HepG2 (cell line): Measurements from ENCODE around the gene RMI2. TPM values are rescaled to one million over a fixed set of nuclear protein-coding genes. Genes with fewer than 3 reads are reported as not detected.

Experiments
- ARID5B ChIP-seq: IDR thresholded peaks from 2 replicates; pipeline ENCODE4 v1.4.0; 2020; ENCODE audit warnings: mild to moderate bottlenecking, missing genetic modification reagents
- ATAD3A ChIP-seq: sonication (generic); formaldehyde crosslinking; IDR thresholded peaks from 2 replicates; pipeline ENCODE4 v1.4.0; 2020; ENCODE audit warnings: missing genetic modification reagents
- CBFB ChIP-seq: sonication (generic); formaldehyde crosslinking; IDR thresholded peaks from 2 replicates; pipeline ENCODE4 v1.4.0; 2020; ENCODE audit warnings: missing genetic modification reagents
- DNMT1 ChIP-seq: sonication (generic); formaldehyde crosslinking; IDR thresholded peaks from 2 replicates; pipeline ENCODE4 v1.5.1; 2020; ENCODE audit warnings: mild to moderate bottlenecking, missing genetic modification reagents
- HMG20A ChIP-seq: IDR thresholded peaks from 2 replicates; pipeline ENCODE4 v1.6.1; 2016; ENCODE audit warnings: borderline replicate concordance
- HOMEZ ChIP-seq: IDR thresholded peaks from 2 replicates; pipeline ENCODE4 v1.6.1; 2016; ENCODE audit warnings: low read depth
- KLF11 ChIP-seq: IDR thresholded peaks from 2 replicates; pipeline ENCODE4 v1.6.1; 2016; ENCODE audit warnings: missing compliant biosample characterization
- MAZ ChIP-seq, 2 experiments: sonication (generic) in 1 of 2; formaldehyde crosslinking in 1 of 2; IDR thresholded peaks; 2 replicates each; pipeline versions ENCODE4 v1.5.0 to v1.6.1; 2012 to 2020; ENCODE audit warnings: low read depth in 2 of 2, mild to moderate bottlenecking in 2 of 2, borderline replicate concordance in 1 of 2, improper control_type of control experiment in 1 of 2, low read length in 1 of 2, missing genetic modification reagents in 1 of 2, moderate library complexity in 1 of 2
- NFYB ChIP-seq: sonication (generic); formaldehyde crosslinking; IDR thresholded peaks from 2 replicates; pipeline ENCODE4 v1.4.0; 2020; ENCODE audit warnings: missing genetic modification reagents
- NR3C1 ChIP-seq: sonication (generic); formaldehyde crosslinking; IDR thresholded peaks from 2 replicates; pipeline ENCODE4 v1.4.0; 2020; ENCODE audit warnings: missing genetic modification reagents
- SMAD1 ChIP-seq: sonication (generic); formaldehyde crosslinking; IDR thresholded peaks from 2 replicates; pipeline ENCODE4 v1.4.0; 2020; ENCODE audit warnings: missing genetic modification reagents, low read depth, mild to moderate bottlenecking, borderline replicate concordance
- TCF7L2 ChIP-seq: IDR thresholded peaks from 2 replicates; pipeline ENCODE4 v1.6.1; 2011; ENCODE audit warnings: mild to moderate bottlenecking, low read depth, low read length, moderate library complexity
- ZBTB25 ChIP-seq: IDR thresholded peaks from 2 replicates; pipeline ENCODE4 v1.6.1; 2018; ENCODE audit warnings: missing genetic modification reagents
- ZBTB33 ChIP-seq: sonication (generic); formaldehyde crosslinking; IDR thresholded peaks from 2 replicates; pipeline ENCODE4 v1.4.0; 2020; ENCODE audit warnings: missing genetic modification reagents
- ZNF33B ChIP-seq: sonication (generic); formaldehyde crosslinking; IDR thresholded peaks from 2 replicates; pipeline ENCODE4 v1.5.1; 2020; ENCODE audit warnings: mild to moderate bottlenecking, missing genetic modification reagents
- ZNF563 ChIP-seq: sonication (generic); formaldehyde crosslinking; IDR thresholded peaks from 2 replicates; pipeline ENCODE4 v1.8.0; 2022; ENCODE audit warnings: mild to moderate bottlenecking, moderate library complexity, missing genetic modification reagents
- ZNF678 ChIP-seq: sonication (generic); formaldehyde crosslinking; IDR thresholded peaks from 2 replicates; pipeline ENCODE4 v1.4.0; 2020; ENCODE audit warnings: mild to moderate bottlenecking, missing genetic modification reagents
- ZNF740 ChIP-seq: sonication (generic); formaldehyde crosslinking; IDR thresholded peaks from 2 replicates; pipeline ENCODE4 v1.4.0; 2020; ENCODE audit warnings: missing genetic modification reagents
- ZNF746 ChIP-seq: sonication (generic); formaldehyde crosslinking; IDR thresholded peaks from 2 replicates; pipeline ENCODE4 v1.8.0; 2022; ENCODE audit warnings: mild to moderate bottlenecking, missing genetic modification reagents
- polyA plus RNA-seq, 8 experiments: library from polyadenylated mRNA; depleted of rRNA in 3 of 8; stranded (reverse) in 7 of 8; unstranded in 1 of 8; fragments of >200 nt; fragmentation: Illumina TruSeq in 4 of 8; extraction: Trizol in 4 of 8; gene quantifications; 2 replicates each; pipeline versions ENCODE4 v1.2.1 to v1.2.3, GENCODE V29; 2011 to 2016; ENCODE audit warnings: low read depth in 4 of 8, missing spikeins in 1 of 8, mixed read lengths in 1 of 8; ENCODE audit not compliant: insufficient read depth in 1 of 8
- total RNA-seq, 5 experiments: library from RNA; depleted of rRNA; stranded (reverse); fragments of >200 nt; fragmentation: Illumina TruSeq; extraction: Trizol; gene quantifications; 2 replicates each; pipeline ENCODE4 v1.2.3, GENCODE V29; 2016; ENCODE audit warnings: low read depth in 1 of 5

RMI2 gene
- total and polyA plus RNA-seq, 2 of the 13 experiments (the other 11 are each of a cell fraction or from before 2014, with no cell fraction given), result 24.5 to 55.7 TPM

DNA sequence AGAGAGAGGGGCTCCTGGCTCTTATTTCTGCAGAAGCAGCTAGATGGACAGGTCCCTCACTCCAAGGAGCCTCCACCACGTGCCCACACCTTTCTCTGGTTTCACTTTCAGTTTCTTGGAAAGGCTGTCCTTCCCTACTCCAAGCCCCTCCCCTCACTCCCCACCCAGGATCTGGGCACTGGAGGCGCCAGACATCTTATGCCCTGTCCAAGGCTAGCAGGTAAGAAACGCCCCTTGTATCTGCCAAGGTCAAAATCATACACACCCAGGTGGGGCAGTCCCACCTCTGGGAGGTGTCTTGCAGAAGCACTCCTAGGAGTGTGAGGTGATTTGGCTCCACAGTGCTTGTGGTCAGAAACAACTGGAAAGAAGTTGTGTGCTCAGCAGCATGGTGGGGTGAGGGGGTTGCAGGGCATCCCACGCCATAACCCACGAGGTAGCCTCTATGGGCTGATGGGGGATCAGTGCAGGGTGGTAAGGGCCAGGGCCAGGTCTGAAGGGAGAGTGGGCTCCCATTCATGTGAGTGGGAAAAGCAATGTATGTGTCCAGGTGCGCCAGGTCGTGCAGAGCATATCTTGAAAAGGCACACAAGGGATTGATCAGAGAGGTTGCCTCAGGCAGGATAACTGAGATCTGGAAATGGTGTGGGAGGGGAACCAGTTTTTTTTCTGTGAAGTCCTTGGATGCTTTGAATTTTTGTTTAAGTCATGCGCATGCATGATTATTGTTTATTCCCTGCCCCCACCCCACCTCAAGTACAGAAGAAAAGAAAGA lies 32.4 kb upstream of the RMI2 start (continued):
- TF ChIP-seq TCF7L2 (no peak), ZNF746 (CRISPR knock-in tag) (0 out of 2 replicates have a peak, but pooled peaks have one; percentile 39), ZNF33B (CRISPR knock-in tag) (peak; percentile 59; the same call in 1 of the 2 replicates), CBFB (CRISPR knock-in tag) (no peak), ARID5B (CRISPR knock-in tag) (peak; percentile 11), ATAD3A (CRISPR knock-in tag) (0 out of 2 replicates have a peak, but pooled peaks have one; percentile 52), SMAD1 (CRISPR knock-in tag) (0 out of 2 replicates have a peak, but pooled peaks have one; percentile 41), ZBTB25 (peak; percentile 56; the same call in 1 of the 2 replicates), DNMT1 (CRISPR knock-in tag) (0 out of 2 replicates have a peak, but pooled peaks have one; percentile 59), HOMEZ (CRISPR knock-in tag) (peak; percentile 35; the same call in 1 of the 2 replicates), ZNF678 (CRISPR knock-in tag) (no peak), NR3C1 (0 out of 2 replicates have a peak, but pooled peaks have one; percentile 58), ZNF563 (CRISPR knock-in tag) (0 out of 2 replicates have a peak, but pooled peaks have one; percentile 42), MAZ (IDR thresholded peaks at IDR 0.05; ENCODE audit: borderline replicate concordance, low read depth, low read length) (0 out of 2 replicates have a peak, but pooled peaks have one; percentile 57), MAZ (CRISPR knock-in tag; IDR thresholded peaks at IDR 0.05; ENCODE audit: low read depth) (no peak), HMG20A (peak; percentile 33; the same call in 1 of the 2 replicates), ZNF740 (no peak), KLF11 (CRISPR knock-in tag) (peak; percentile 64; the same call in 1 of the 2 replicates), NFYB (0 out of 2 replicates have a peak, but pooled peaks have one; percentile 7), ZBTB33 (peak; percentile 59)
